HL-60 (cell line): ENCODE data around the gene CACNG6.

Source experiments
- DNase-seq, 2 experiments: peaks; one replicate each; pipeline ENCODE4 v3.0.0-alpha.2; 2010 to 2020; ENCODE audit warnings: low read depth in 1 of 2, low spot score in 1 of 2
- H3K27ac ChIP-seq: fragments of 250-450 bp; sonication (Bioruptor Pico); replicated peaks from 2 replicates; pipeline ENCODE4 v1.5.1; 2020; ENCODE audit warnings: mild to moderate bottlenecking, moderate library complexity
- H3K27me3 ChIP-seq: fragments of 250-450 bp; sonication (Bioruptor Pico); 2 replicates; pipeline ENCODE4 v1.5.1; 2021; ENCODE audit warnings: mild to moderate bottlenecking, moderate library complexity; ENCODE audit not compliant: insufficient read depth, poor library complexity, severe bottlenecking
- H3K4me3 ChIP-seq: replicated peaks from 2 replicates; pipeline ENCODE4 v1.5.1; 2011; ENCODE audit warnings: mild to moderate bottlenecking, control low read depth, low read length; ENCODE audit not compliant: insufficient read depth
- CTCF ChIP-seq: IDR thresholded peaks from one replicate; pipeline ENCODE4 v1.5.1; 2011; ENCODE audit warnings: low read length, control low read depth, inconsistent platforms; ENCODE audit not compliant: insufficient read depth
- GABPA ChIP-seq: IDR thresholded peaks from 2 replicates; pipeline ENCODE4 v1.6.1; 2012; ENCODE audit warnings: low read depth
- POLR2AphosphoS5 ChIP-seq: IDR thresholded peaks from 2 replicates; pipeline ENCODE4 v1.6.1; 2012; ENCODE audit warnings: low read depth
- SPI1 ChIP-seq: IDR thresholded peaks from 2 replicates; pipeline ENCODE4 v1.6.1; 2012; ENCODE audit warnings: low read depth, mild to moderate bottlenecking, borderline replicate concordance
- TF ChIP-seq, protein P1 (sequence below): IDR thresholded peaks from 2 replicates; pipeline ENCODE4 v1.6.1; 2012; ENCODE audit warnings: low read depth; ENCODE audit not compliant: insufficient replicate concordance

Gene CACNG6

GRCh38 chr19:53978975-53979801, 12.2 kb upstream of the CACNG6 start:
- TF ChIP-seq SPI1 (no peak), CTCF (no peak), GABPA (no peak), POLR2AphosphoS5 (no peak)
- TF ChIP-seq, protein P1, sequence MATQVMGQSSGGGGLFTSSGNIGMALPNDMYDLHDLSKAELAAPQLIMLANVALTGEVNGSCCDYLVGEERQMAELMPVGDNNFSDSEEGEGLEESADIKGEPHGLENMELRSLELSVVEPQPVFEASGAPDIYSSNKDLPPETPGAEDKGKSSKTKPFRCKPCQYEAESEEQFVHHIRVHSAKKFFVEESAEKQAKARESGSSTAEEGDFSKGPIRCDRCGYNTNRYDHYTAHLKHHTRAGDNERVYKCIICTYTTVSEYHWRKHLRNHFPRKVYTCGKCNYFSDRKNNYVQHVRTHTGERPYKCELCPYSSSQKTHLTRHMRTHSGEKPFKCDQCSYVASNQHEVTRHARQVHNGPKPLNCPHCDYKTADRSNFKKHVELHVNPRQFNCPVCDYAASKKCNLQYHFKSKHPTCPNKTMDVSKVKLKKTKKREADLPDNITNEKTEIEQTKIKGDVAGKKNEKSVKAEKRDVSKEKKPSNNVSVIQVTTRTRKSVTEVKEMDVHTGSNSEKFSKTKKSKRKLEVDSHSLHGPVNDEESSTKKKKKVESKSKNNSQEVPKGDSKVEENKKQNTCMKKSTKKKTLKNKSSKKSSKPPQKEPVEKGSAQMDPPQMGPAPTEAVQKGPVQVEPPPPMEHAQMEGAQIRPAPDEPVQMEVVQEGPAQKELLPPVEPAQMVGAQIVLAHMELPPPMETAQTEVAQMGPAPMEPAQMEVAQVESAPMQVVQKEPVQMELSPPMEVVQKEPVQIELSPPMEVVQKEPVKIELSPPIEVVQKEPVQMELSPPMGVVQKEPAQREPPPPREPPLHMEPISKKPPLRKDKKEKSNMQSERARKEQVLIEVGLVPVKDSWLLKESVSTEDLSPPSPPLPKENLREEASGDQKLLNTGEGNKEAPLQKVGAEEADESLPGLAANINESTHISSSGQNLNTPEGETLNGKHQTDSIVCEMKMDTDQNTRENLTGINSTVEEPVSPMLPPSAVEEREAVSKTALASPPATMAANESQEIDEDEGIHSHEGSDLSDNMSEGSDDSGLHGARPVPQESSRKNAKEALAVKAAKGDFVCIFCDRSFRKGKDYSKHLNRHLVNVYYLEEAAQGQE, result no peak
- DNase-seq, result no peak
- H3K4me3 ChIP-seq, result no peak overlapping the region
- no peak overlapping the region for H3K27ac ChIP-seq
- H3K27me3 ChIP-seq, result peaks cover 48% of the 10 kb centered on the region

- Histone ChIP-seq H3K27me3 (peaks cover 48% of the 10 kb centered on the region), H3K4me3 (no peak overlapping the region), H3K27ac (no peak overlapping the region)
- TF ChIP-seq, protein P1, result no peak
- no peak for TF ChIP-seq GABPA
- TF ChIP-seq SPI1, result no peak
- no peak for TF ChIP-seq POLR2AphosphoS5
- no peak for TF ChIP-seq CTCF
- DNase-seq, result no peak
Observed at GRCh38 chr19:53980539-53981375, 10.7 kb upstream of the CACNG6 start.

DNA sequence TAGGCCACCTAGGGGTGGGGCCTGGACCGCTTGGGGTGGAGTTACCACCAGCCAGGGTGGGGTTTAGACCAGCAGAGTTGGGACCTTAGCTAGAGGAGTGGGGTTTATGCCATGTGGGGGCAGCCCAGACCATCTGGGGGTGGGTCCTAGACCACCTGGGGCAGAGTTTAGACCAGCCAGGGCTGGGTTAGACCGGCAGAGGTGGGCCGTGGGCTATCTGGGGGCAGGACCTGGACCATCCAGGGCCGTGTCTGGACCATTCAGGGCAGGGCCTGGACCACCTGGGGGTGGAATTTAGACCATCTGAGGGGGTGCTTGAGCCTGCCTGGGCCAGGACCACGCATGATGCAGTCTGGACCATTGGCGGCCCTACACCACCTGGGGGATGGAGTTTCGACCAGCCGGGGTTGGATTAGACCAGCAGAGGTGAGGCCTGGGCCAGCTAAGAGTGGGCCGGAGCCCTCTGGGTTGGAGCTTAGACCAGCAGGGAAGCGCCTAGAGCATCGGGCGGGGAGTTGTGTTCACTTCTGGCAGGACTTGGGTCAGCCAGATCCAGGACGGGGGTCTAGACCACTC, 10.0 kb upstream of the CACNG6 start:
- no peak overlapping the region for H3K27ac ChIP-seq
- no peak for DNase-seq
- peaks cover 48% of the 10 kb centered on the region for H3K27me3 ChIP-seq
- H3K4me3 ChIP-seq, result no peak overlapping the region
- TF ChIP-seq GABPA (no peak), POLR2AphosphoS5 (no peak), SPI1 (no peak), CTCF (no peak)
- TF ChIP-seq, protein P1, result no peak
